Measurements from ENCODE around the gene HSP90AB1.
"Not testable (repeated sequence)": the region's sequence is repeated elsewhere in the genome, so short reads cannot be mapped to it uniquely, and the experiment has no call there.

The HSP90AB1 gene

DNA sequence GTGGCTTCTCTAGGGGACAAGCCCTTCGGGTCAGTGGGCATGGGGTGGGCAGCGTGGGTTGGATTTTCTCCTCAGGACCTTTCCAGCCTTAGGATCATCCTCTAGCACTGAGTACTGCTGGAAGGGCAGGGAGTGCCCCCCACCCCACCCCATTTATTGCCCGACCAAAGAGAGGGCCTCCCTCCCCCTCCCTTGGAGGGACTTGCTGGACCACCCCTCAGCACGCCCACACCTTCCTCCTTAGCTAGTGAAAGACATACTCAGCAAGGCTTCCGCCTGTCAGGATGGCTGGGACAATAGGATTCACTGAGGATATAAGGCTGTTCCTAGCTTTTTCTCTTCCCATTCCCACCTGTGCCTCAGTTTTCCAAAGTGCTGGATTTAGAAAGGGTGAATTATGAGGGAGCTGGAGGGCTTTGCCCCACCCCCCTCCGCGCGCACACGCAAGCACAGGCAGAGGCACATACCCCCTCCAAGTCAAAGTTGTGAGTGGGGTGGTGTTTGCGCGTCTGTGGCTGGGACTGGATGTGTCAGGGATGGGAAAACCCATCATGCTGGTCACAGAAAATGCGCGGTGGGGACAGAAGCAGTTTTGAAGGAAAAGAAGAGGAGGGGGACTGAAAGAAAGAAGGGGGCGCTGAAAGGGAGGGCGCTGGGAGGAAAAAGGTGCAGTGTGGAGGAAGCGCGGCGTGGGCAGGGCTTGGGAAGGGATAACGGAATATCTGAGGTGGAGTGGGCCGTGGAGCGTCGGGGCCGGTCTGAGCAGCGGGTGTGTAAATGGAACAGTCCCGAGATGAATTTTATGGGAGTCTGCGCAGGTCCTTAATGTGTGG lies 24.2 kb upstream of the HSP90AB1 start:
- DNase-seq, result no peak

- DNase-seq, result peak; percentile 60
Observed at GRCh38 chr6:44223319-44224028, 23.4 kb upstream of the HSP90AB1 start, which contains the start of gene SLC29A1. SLC29A1 (plus strand) TSS chr6:44223595; CDS start chr6:44227314, 3,719 bp downstream.

GRCh38 chr6:44224029-44224964 lies 22.6 kb upstream of the HSP90AB1 start:
- no peak for DNase-seq

GRCh38 chr6:44224965-44225305 lies 22.0 kb upstream of the HSP90AB1 start:
- DNase-seq, result no peak

DNA sequence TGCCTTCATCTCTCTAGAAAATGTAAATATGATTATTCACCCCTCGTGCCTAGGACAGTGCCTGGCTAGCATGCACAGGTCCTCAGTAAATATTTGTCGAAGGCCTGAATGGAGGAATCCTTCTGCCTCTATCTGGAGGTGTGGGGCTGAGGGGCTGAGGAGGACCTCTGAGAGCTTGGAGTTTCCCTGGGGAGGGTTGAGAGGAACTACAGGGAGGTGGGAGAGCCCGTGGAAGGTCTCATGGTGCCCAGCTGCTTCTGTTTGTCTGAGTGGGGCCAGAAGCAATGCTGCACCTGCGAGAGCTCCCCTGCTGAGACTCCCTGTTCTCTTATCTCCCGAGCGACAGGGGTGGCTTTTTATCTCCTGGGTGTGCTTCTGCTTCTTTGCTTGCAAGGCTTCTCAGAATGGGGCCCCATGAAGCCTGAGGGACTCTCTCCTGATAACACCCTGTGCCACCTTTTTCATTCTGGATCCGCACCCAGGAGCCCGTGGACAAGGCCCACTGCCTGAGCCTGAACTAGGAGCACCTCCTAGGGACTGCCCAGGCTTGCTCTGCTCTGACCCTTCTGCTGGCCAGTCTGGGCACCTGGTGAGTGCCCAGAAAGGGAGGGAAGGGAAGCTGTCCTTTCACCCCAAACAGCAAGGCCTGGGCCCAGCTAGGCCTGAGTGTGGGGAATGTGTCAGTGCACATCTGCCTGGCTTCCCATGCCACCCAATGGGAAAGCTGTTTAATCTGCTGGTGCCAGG lies 21.1 kb upstream of the HSP90AB1 start:
- DNase-seq, result no peak

DNA sequence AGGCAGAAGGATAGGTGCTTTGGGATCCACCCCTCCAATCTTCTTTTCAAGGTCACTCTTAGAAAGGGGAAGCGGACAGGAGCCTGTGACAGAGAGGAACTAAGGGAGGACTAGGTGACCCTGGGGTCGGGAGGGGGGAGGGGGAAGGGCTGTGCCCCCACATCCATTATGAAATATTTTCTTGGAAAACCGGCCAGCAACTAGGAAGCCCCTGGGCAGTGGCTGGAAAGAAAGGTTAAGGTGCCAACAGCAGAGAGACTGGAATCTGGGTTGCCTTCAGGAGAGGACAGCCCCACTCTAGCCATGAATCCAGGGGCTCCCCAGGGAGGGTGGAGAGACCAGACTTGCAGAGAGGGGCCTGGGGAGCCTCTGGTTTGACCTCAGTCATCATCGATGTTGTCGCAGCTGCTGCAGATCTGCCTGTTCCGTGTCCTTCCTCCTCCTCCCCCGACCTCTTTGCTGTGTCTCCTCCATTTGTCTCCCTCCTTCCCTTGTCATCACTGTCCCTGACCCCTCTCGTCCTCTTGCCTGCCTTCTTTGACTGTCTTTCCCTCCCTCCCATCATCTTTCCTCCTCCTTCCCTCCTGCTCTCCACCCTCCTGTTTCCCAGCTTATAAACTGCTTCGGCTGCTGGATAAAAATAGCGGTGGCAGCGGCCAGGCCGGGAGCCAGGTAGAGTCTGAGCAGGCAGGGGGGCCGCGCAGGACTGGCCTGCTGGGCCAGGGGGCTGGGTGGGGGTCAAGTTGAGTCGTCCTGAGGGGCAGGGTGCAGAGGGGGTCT lies 20.3 kb upstream of the HSP90AB1 start:
- DNase-seq, result no peak

DNA sequence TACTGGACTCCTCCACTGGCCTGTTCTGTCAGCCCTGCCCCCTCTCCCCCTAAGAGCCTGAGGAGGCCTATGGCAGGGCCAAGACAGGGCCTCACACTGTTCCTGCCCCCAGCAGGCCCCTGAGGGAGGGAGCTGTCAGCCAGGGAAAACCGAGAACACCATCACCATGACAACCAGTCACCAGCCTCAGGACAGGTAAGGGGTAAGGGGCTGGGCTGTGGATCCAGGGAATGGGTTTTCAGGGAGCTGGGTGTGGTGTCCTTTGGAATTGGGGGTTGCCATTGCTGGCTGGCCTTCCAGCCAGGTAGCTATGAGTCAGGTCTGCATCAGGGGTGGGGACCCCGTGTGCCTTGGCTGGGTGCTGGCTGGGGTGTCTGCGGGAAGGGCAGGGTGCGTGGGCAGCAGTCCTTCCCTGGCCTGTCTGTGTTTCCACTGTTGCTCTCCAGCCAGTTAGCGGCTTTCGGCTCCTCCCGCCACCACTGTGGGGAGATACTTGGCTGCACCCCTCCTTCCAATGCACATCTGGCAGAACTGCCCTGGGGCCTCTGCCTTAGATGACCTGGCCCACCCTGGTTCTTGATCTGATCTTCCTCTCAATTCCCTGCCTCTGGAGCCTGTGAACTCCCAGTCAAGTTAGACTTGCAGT lies 19.6 kb upstream of the HSP90AB1 start:
- DNase-seq, result no peak

DNA sequence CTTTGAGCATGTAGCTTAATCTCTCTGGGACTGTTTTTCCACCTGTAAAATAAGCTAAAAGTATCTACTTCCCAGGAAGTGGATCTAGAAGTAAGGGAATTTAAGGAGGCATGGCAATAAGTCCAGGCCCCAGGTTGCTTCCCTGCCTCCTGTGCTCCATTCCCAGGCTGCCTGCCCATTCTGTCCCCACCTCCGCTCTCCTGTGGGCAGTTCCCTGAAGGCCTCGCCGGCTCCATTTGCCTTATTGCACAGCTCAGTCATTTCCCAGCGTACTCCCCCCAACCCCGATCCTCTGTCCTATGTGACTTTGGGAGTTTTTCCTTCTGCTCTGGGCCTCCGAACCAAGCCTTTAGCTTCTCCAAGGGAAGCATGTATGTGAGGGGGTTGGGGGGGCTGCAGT lies 18.9 kb upstream of the HSP90AB1 start:
- no peak for DNase-seq

- DNase-seq, result no peak
Observed at GRCh38 chr6:44228433-44228832, 18.5 kb upstream of the HSP90AB1 start.

- DNase-seq, result no peak
Observed at GRCh38 chr6:44228836-44229235, 18.1 kb upstream of the HSP90AB1 start.

GRCh38 chr6:44229376-44230033 lies 17.4 kb upstream of the HSP90AB1 start:
- no peak for DNase-seq

DNA sequence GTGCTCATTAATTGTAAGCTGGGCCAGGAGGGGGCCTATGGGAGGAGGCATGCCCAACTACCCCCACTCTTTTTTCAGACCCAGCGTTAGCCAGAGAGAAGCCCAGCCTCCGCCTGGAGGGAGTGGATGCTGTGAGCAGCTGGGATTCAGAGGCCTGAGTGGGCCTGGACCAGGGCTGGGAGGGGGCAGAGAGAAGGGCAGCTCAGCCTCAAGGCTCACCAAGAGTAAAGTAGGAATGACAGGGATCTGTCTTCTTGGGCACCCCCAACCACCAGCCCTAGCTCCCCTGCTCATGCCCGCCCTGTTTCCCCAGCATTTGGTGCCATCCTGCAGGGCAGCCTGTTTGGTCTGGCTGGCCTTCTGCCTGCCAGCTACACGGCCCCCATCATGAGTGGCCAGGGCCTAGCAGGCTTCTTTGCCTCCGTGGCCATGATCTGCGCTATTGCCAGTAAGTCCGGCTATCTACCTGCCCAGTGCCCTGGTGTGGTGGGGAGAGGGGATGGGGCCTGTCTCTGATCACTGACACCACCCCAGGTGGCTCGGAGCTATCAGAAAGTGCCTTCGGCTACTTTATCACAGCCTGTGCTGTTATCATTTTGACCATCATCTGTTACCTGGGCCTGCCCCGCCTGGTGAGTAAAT lies 16.7 kb upstream of the HSP90AB1 start:
- no peak for DNase-seq

DNA sequence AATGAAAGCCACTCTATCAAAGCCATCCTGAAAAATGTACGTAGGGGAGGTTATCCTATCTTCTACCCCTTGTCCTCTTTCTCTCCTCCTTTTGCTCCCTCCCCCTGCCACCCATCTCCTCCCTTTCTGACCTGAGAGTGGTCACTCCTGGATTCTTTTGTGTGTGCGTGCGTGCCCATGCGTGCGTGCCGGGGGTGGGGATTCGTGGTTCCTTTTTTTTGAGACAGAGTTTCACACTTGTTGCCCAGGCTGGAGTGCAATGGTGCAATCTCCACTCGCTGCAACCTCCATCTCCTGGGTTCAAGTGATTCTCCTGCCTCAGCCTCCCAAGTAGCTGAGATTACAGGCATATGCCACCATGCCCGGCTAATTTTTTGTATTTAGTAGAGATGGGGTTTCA lies 15.5 kb upstream of the HSP90AB1 start:
- not testable (repeated sequence) for DNase-seq

GRCh38 chr6:44232676-44233566 lies 14.0 kb upstream of the HSP90AB1 start:
- no peak for DNase-seq

DNA sequence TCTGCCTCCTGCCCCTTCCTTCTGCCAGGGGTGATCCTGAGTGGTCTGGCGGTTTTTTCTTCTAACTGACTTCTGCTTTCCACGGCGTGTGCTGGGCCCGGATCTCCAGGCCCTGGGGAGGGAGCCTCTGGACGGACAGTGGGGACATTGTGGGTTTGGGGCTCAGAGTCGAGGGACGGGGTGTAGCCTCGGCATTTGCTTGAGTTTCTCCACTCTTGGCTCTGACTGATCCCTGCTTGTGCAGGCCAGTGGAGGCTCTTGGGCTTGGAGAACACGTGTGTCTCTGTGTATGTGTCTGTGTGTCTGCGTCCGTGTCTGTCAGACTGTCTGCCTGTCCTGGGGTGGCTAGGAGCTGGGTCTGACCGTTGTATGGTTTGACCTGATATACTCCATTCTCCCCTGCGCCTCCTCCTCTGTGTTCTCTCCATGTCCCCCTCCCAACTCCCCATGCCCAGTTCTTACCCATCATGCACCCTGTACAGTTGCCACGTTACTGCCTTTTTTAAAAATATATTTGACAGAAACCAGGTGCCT lies 13.3 kb upstream of the HSP90AB1 start:
- no peak for DNase-seq

- peak; percentile 90 for DNase-seq
Observed at GRCh38 chr6:44234101-44235025, 12.5 kb upstream of the HSP90AB1 start.

DNA sequence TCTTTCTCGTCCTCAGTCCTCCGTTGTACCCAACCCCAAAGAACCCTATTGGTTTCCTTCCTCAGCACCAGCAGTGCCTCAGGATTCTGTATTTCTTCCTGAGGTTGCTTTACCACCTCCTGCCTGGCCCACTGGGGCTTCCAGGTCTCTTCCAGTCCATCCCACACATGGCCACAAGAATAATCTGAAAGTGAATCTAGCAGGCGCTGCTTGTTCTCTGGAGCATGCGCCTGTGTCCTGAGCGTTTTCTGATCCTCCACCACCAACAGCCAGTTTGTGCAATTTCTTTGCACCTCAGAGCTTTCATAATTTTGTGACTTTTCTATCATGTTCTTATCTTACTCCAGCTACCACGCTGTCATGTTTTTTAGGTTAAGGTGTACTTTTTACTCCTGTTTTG lies 11.6 kb upstream of the HSP90AB1 start:
- DNase-seq, result no peak

Data from midbrain (tissue), 1 donor.